Adrenal gland (tissue), 5 donors: ENCODE data around the gene MFSD2B.

Experiments
- POLR2A ChIP-seq, 2 donors: fragments of 450-650 bp; IDR thresholded peaks; one replicate each; pipeline ENCODE4 v1.6.1; 2017; ENCODE audit warnings: antibody characterized with exemption in 2 of 2, mild to moderate bottlenecking in 2 of 2, moderate library complexity in 1 of 2
- TF ChIP-seq, protein P1 (sequence below), 6 experiments: fragments of 450-650 bp in 4 of 6; fragments of 200-600 bp in 2 of 6; sonication (generic) in 1 of 6; IDR thresholded peaks; 1 replicate in 5 of 6; 2 replicates in 1 of 6; pipeline versions ENCODE4 v1.5.1 to v1.8.0; 2016 to 2021; ENCODE audit warnings: antibody characterized with exemption in 6 of 6, mild to moderate bottlenecking in 2 of 6, moderate library complexity in 1 of 6
- donor health status: DM: no; HTN: no; CAD: no.

DNA sequence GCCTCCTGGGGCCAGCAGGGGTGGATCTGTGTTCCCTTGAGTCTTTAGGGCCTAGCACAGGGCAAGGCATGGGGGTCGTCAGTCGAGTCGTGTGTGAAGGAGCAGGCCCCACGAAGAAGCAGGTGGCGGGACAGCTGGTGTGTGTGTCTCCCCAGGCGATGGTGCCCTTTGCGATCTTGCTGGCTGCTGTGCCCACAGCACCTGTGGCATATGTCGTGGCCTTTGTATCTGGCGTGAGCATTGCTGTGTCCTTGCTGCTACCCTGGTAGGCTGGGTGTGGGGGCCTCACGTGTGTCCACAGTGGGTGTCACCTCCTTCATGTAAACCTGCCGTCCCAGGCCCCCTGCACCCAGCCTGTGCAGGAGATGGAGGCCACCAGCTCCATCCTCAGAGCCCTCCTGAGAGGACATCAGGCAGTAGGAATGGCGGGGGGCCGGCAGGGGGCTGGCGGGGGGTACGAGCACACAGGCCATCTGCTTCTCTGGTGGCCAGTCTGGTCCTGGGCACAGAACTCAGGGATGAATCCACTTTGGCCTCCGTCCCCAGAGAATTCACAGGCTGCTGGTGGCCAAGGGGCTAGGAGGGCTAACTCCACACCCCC lies 13.2 kb downstream of the MFSD2B start:
- TF ChIP-seq, protein P1, sequence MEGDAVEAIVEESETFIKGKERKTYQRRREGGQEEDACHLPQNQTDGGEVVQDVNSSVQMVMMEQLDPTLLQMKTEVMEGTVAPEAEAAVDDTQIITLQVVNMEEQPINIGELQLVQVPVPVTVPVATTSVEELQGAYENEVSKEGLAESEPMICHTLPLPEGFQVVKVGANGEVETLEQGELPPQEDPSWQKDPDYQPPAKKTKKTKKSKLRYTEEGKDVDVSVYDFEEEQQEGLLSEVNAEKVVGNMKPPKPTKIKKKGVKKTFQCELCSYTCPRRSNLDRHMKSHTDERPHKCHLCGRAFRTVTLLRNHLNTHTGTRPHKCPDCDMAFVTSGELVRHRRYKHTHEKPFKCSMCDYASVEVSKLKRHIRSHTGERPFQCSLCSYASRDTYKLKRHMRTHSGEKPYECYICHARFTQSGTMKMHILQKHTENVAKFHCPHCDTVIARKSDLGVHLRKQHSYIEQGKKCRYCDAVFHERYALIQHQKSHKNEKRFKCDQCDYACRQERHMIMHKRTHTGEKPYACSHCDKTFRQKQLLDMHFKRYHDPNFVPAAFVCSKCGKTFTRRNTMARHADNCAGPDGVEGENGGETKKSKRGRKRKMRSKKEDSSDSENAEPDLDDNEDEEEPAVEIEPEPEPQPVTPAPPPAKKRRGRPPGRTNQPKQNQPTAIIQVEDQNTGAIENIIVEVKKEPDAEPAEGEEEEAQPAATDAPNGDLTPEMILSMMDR (IDR thresholded peaks at IDR 0.05): no peak
- no peak for TF ChIP-seq POLR2A (IDR thresholded peaks at IDR 0.05)
